Astrocyte of the spinal cord (primary cell): ENCODE measurements around the gene CMSS1.

Experiments
- DNase-seq: peaks from one replicate; pipeline ENCODE4 v3.0.0; 2011; ENCODE audit warnings: low read depth, low spot score
- H3K4me3 ChIP-seq: 2 replicates; pipeline ENCODE4 v1.5.1; 2011; ENCODE audit warnings: low read depth, mild to moderate bottlenecking, low read length, moderate library complexity
- in situ Hi-C: cut with HindIII; loops from 2 replicates; pipeline ENCODE4 v1.10.0; 2017; ENCODE audit warnings: low sequenced_read_pairs
- TF ChIP-seq, protein P1 (sequence below): IDR thresholded peaks from 2 replicates; pipeline ENCODE4 v1.5.1; 2012; ENCODE audit warnings: low read depth, mild to moderate bottlenecking, low read length, inconsistent platforms

CMSS1 gene

GRCh38 chr3:100170486-100170885 lies 352.8 kb downstream of the CMSS1 start:
- H3K4me3 ChIP-seq: no peak overlapping the region
- DNase-seq: no peak
- TF ChIP-seq, protein P1, sequence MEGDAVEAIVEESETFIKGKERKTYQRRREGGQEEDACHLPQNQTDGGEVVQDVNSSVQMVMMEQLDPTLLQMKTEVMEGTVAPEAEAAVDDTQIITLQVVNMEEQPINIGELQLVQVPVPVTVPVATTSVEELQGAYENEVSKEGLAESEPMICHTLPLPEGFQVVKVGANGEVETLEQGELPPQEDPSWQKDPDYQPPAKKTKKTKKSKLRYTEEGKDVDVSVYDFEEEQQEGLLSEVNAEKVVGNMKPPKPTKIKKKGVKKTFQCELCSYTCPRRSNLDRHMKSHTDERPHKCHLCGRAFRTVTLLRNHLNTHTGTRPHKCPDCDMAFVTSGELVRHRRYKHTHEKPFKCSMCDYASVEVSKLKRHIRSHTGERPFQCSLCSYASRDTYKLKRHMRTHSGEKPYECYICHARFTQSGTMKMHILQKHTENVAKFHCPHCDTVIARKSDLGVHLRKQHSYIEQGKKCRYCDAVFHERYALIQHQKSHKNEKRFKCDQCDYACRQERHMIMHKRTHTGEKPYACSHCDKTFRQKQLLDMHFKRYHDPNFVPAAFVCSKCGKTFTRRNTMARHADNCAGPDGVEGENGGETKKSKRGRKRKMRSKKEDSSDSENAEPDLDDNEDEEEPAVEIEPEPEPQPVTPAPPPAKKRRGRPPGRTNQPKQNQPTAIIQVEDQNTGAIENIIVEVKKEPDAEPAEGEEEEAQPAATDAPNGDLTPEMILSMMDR: no peak
- in situ Hi-C loops: no loop called here

DNA sequence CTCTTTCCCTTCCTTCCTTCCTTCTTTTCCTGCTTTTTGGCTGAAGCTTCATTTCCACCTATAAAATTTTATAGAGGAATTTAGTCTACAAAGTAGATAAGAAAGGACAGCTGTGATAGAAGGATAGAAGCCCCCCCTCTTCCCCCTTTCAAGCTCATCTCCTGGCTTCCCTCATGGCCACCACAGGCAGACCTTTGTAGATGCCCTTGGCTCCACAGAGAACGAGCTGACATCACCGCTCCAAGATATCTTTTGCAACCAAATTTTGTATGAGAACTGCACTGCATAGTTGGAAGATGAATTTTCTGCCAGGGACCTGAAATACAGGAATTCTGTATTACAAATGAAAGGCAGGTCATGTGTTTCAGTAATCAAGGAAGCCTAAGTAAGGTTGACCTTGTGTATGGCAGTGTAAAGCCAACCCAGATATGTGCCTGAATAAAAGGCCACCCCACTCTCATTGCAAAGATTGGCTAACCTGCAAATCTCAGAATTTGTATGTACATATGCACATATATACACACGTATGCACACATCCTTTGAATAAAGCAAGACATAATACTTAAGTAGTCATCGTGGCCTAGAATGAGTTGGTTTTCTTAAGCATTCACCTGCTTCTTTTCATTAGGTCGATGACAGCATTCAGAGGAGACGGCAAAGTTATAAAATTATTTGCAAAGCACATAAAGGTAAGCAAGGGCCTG lies 353.7 kb downstream of the CMSS1 start:
- DNase-seq: no peak
- H3K4me3 ChIP-seq: no peak overlapping the region
- in situ Hi-C loops: no loop called here
- TF ChIP-seq, protein P1: no peak

GRCh38 chr3:100173961-100174360 lies 356.3 kb downstream of the CMSS1 start:
- no peak overlapping the region for H3K4me3 ChIP-seq
- TF ChIP-seq, protein P1: no peak
- DNase-seq: no peak
- in situ Hi-C loops: no loop called here

GRCh38 chr3:100175637-100176280 lies 358.1 kb downstream of the CMSS1 start:
- H3K4me3 ChIP-seq: no peak overlapping the region
- DNase-seq: no peak
- in situ Hi-C loops: no loop called here
- TF ChIP-seq, protein P1: no peak

- H3K4me3 ChIP-seq: no peak overlapping the region
- no peak for DNase-seq
- in situ Hi-C loops: no loop called here
- TF ChIP-seq, protein P1: no peak
Observed at GRCh38 chr3:100179692-100180349, 362.2 kb downstream of the CMSS1 start.

- DNase-seq: no peak
- in situ Hi-C loops: no loop called here
- H3K4me3 ChIP-seq: no peak overlapping the region
- TF ChIP-seq, protein P1: no peak
Observed at GRCh38 chr3:100183608-100184125, 366.0 kb downstream of the CMSS1 start.
